Vagina (tissue), 2 donors: ENCODE results near the gene PDE8A.

ENCODE experiments used
- CTCF ChIP-seq, 3 experiments: fragments of 450-650 bp in 2 of 3; fragments of 200-600 bp in 1 of 3; sonication (generic) in 1 of 3; IDR thresholded peaks; one replicate each; pipeline ENCODE4 v1.5.1; 2017 to 2019; ENCODE audit warnings: antibody characterized with exemption in 3 of 3, mild to moderate bottlenecking in 2 of 3, moderate library complexity in 2 of 3
- POLR2A ChIP-seq, 2 donors: fragments of 450-650 bp; IDR thresholded peaks; one replicate each; pipeline ENCODE4 v1.6.1; 2017; ENCODE audit warnings: antibody characterized with exemption in 2 of 2, mild to moderate bottlenecking in 2 of 2, moderate library complexity in 2 of 2

GRCh38 chr15:85114886-85115285 is 133.2 kb downstream of the PDE8A start:
- no peak for TF ChIP-seq CTCF (IDR thresholded peaks at IDR 0.05)
- TF ChIP-seq POLR2A (IDR thresholded peaks at IDR 0.05), result no peak
